HG03439 (cell line): ENCODE results near the gene SMYD4.
"Not testable (repeated sequence)": the region's sequence is repeated elsewhere in the genome, so short reads cannot be mapped to it uniquely, and the experiment has no call there.

ENCODE experiments used
- ATAC-seq: cut with Tn5 transposase; IDR thresholded peaks from one replicate; pipeline ENCODE4 v1.9.1; 2021; ENCODE audit warnings: mild to moderate bottlenecking, moderate library complexity; ENCODE audit not compliant: unreplicated experiment

Gene SMYD4

DNA sequence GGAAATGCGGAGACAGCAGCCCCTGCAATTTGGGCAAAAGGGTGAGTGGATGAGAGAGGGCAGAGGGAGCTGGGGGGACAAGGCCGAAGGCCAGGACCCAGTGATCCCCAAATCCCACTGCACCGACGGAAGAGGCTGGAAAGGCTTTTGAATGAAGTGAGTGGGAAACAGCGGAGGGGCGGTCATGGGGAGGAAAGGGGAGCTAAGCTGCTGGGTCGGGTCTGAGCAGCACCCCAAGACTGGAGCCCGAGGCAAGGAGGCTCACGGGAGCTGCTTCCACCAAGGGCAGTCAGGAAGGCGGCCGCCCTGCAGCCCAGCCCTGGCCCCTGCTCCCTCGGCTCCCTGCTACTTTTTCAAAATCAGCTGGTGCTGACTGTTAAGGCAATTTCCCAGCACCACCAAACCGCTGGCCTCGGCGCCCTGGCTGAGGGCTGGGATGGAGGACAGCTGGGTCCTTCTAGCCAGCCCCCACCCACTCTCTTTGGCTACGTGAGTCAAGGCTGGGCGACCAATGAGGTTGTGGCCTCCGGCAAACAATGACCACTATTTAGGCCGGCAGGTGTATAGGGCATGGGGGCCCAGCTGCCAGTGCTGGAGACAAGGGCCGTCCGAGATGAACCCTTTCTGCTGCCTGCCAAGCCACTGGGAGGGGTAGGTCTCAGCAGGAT lies 67.3 kb downstream of the SMYD4 start:
- no peak for ATAC-seq

DNA sequence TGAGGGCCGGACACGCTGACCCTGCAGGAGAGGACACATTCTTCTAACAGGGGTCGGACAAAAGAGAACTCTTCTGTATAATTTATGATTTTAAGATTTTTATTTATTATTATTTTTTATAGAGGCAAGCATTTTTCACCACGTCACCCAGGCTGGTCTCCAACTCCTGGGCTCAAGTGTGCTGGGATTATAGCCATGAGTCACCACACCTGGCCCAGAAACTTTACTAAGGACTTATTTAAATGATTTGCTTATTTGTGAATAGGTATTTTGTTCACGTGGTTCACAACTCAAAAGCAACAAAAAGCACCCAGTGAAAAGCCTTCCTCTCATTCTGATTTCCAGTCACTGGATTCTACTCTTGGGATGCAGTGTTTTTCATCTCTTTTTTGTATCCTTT lies 70.2 kb downstream of the SMYD4 start:
- no peak for ATAC-seq

DNA sequence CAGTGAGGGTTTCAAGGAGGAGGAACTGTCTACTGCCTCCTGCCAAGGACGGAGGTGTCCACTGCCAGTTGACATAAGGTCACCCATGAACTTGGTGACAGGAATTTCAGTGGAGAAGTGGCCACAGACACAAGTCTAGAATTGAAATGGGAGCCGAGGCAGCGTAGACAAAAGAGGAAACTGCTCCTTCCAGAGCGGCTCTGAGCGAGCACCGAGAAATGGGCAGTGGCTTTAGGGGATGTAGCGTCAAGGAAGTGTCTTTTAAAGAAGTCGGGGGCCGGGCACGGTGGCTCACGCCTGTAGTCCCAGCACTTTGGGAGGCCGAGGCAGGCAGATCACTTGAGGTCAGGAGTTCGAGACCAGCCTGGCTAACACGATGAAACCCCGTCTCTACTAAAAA lies 70.9 kb downstream of the SMYD4 start:
- ATAC-seq: no peak

DNA sequence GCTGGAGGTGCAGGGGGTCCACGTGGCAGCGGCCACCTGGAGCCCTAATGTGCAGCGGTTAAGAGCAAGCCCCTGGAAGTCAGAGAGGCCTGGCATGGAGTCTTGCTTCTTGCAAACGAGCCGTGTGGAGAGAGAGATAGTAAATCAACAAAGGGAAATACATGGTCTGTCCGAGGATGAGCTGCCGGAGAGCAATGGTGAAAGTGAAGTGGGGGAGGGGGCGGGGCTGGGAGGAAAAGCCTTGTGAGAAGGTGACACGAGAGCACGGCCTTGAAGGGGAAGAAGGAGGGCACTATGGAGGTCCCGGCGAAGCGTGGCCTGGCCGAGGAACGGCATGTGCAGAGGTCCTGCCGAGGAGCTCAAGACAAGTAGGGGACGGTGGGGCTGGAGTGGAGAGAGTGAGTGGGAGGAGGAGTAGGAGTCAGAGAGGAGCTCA lies 73.9 kb downstream of the SMYD4 start:
- ATAC-seq: no peak

DNA sequence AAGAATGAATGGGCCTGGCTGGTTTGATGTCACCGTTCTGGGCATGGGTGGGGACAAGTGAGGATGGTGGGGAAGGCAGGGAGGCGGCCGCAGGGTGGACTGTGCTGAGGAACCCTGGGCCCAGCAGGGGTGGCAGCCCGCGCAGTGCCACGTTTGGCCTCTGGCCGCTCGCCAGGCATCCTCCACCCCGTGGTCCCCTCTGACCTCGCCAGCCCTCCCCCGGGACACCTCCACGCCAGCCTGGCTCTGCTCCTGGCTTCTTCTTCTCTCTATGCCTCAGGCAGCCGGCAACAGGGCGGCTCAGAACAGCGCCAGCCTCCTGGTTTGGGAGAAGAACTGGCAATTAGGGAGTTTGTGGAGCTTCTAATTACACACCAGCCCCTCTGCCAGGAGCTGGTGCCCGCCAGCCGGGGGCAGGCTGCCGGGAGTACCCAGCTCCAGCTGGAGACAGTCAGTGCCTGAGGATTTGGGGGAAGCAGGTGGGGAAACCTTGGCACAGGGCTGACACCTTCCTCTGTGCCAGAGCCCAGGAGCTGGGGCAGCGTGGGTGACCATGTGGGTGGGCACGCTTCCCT lies 74.4 kb downstream of the SMYD4 start:
- no peak for ATAC-seq

DNA sequence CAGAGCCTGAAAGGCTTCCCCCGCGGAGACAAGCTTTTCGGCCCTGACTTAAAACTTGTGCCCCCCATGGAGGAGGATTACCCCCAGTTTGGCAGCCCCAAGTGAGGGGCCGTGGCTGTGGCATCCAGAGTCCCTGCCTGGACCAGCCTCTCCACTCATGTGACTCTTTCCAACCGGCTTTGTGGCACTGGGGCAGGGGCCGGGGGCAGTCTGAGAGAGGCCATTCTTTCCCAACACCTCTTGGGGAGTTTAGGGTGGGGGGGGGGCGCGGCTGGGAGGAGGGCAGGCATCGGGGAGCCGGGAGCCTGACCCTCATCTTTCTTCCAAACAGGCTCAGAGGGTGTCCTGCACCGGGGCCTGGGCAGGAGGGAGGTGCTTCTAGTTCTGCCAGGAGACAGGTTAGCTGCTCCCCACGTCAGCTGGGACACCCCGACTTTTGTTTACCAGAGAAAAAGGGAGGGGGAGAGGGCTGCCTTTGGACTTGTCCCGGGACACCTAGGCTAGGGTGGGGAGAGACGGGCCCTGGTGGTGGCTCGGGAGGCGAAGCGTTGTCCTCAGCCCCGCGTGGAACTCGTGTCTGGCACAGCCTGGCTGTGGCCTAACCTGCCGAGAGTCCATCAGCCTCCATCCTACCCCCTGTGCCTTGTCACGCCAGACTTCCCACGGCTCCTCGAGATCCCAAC lies 75.1 kb downstream of the SMYD4 start:
- ATAC-seq: no peak

DNA sequence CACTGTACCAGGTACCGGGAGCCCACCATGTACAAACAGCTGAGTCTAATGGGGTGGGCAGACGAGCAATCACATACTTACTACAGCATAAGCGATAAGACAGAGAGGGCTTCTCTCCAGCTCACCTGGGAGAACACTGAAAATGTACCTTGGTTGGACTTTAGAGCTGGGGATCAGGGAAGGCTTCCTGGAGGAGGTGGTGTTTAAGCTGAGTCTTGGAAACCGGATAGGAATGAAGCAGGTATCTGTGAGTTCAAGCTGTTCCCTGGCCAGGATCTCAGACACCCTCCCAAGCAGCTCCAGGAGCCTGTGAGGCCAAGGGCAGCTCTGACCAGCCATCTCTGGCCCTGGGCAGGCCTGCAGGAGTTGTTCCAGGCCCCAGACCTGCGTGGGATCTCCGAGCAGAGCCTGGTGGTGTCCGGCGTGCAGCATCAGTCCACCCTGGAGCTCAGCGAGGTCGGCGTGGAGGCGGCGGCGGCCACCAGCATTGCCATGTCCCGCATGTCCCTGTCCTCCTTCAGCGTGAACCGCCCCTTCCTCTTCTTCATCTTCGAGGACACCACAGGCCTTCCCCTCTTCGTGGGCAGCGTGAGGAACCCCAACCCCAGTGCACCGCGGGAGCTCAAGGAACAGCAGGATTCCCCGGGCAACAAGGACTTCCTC lies 75.8 kb downstream of the SMYD4 start:
- no peak for ATAC-seq

DNA sequence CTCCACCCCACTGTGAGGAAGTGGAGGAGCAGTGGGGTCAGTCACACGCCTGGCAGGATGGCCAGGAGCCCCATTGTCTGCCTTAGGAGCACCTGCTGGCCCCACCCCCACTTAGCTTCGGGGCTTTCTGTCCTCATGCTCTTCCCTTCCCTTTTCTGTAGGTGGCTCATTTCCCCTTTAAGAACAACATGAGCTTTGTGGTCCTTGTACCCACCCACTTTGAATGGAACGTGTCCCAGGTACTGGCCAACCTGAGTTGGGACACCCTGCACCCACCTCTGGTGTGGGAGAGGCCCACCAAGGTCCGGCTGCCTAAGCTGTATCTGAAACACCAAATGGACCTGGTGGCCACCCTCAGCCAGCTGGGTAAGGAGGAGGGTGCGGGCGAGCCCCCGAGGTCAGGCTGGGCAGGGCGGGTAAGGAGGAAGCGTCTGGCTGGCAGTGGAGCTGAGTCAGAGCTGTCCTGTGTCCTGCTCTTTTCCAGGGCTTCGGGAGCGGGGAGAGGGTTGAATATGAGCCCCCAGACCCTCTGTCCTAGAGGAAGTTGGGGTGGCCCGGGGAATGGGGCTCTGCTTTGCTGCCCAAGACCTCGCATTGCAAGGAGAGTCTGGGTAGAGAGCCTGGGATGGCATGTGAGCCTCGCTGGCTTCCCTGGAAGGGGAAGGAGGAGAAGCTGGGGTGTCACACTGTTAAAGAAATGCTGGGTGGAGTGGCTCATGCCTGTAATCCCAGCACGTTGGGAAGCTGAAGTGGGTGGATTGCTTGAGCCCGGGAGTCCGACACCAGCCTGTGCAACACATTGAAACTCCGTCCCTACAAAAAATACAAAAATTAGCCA lies 77.1 kb downstream of the SMYD4 start:
- no peak for ATAC-seq

DNA sequence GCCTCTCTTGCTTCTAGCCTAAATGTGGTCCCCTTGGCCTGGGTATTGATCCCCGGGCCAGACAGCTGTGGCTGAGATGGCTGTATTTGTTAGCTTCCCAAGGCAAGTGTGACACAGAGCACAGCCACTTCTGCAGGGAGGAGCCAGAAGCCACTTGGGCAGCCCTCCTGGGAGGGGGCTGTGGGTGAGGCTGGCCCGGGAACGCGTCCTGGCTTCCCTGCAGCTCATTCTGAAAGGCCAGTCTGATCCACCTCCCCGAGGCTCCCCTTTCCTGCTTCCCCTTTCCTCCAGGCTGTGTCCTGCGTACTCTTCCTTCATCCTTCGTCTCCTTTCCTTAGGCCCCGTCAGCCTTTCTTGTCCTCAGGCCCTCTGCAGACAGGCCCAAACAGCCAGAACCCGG lies 79.1 kb downstream of the SMYD4 start:
- no peak for ATAC-seq

DNA sequence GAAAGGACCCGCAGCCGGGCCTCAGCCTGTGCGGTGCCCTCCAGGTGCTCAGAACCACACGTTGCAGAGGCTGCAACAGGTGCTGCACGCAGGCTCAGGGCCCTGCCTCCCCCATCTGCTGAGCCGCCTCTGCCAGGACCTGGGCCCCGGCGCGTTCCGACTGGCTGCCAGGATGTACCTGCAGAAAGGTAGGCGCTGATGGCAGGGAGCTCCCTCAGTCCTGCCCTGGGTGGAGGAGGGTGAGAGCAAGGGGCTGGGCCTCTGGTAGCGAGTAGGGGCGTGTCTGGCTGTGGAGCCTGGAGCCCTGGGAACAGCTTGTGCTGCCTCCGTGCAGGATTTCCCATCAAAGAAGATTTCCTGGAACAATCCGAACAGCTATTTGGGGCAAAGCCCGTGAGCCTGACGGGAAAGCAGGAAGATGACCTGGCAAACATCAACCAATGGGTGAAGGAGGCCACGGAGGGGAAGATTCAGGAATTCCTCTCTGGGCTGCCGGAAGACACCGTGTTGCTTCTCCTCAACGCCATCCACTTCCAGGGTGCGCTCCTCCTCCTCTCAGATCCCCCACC lies 82.6 kb downstream of the SMYD4 start:
- no peak for ATAC-seq

DNA sequence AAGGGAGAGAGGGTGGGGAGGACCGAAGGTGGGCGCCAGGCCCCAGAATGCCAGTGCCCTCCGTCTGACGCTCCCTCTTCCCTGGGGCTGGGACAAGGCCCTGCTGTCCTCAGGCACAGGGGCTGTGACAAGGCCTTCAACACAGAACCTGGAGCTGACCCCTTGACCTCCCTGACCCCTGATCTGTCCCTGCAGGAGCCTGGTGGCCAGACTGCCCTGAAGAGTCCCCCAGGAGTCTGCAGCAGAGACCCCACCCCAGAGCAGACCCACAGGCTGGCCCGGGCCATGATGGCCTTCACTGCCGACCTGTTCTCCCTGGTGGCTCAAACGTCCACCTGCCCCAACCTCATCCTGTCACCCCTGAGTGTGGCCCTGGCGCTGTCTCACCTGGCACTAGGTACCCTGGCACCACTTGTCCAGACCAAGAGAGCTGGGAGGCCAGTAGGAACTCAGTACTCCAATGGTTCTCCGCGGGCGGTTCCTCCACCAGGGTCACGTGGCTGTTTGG lies 84.1 kb downstream of the SMYD4 start:
- no peak for ATAC-seq

DNA sequence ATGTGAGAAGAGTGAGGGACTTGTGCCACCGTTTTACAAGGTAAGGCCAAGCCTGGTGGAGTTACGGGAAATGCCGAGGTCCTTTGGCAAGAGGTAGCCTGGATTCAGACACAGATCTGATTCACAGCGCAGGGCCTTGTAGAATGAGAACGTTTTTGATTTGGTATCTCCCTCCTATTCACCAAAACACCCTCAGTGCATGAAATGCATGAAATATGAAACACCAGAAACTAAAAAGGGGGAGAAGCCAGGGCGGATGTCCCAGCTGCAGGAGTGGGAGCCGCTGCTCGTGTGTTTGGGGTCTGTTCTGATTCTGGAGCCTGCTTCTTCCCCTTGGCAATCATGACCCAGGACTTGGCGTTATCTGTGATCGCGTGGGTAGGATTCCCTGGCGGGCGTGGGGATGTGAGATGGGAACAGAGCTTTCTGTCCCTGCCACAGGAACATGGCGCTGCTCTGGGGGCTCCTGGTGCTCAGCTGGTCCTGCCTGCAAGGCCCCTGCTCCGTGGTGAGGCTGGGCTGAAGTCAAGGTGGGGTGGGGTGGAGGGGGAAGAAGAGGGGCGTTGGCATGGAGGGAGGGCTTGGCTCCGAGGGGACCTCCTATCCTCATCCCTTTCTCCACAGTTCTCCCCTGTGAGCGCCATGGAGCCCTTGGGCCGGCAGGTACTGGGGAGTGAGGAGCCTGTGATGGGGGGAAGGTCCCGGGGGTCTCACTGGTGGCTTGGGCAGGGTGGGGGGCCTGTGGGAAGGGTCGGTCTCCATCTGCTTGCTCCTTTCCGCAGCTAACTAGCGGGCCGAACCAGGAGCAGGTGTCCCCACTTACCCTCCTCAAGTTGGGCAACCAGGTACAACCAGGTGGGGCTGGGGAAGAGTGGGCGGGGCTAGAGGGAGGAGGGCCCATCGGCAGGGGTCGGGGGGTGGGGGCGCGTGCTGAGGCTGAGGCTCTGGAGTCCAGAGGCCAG lies 84.9 kb downstream of the SMYD4 start:
- no peak for ATAC-seq

DNA sequence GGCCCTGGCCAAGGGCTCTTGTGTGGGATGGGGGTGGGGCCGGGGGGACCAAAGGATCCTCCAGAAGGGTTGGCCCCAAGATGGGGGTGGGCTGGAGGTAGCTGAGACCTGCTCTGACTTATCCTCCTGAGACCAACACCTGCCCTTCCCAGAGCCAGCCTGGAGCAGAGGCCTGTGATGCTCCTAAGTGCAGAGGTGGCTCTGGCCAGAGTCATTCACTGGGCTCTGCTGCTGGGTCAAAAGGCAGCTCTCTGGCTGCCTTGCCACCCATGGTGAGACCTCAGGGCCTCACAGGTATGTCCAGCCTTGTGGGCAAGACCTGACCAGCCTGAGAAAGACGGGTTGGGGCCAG lies 86.6 kb downstream of the SMYD4 start:
- ATAC-seq: no peak

DNA sequence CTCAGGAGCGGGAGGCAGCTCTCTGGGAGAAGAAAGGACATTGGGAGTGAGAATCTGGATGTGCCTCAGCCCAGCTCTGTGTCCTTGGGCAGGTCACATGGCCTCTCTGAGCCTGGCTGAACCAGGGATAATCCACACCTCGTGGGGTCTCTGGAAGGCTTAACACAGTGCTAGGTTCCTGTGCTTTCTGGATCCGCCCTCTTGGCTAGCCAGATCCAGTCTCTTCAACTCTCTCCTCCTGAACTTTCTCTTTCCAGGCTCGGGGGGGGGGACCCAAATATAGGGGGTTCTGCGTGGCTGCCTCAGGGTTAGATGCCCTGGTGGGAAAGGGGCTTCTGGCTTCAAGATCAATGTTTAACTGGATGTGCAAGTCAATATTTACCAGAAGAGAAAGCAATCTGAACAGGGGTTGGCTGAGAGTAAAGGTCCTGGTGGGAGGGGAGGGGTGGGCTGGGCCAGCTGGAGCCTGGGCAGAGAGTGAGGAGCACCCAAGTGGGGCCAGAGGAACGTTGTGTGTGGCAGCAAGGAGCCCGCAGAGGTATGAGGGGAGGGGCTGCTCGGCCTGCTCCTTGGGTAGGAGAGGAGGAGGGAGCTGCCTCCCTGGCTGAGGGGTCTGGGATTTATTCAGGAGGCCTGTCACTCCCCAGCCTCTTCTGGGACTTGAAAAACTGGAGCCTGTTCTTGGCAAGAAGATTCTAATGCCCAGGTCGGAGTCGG lies 87.2 kb downstream of the SMYD4 start, which contains the start of gene SERPINF2:
Gene SERPINF2 (plus strand): TSS at position 501 of the 717 bp plus-strand sequence. CDS start 2,125 bp downstream, outside the sequence.
- ATAC-seq: no peak

DNA sequence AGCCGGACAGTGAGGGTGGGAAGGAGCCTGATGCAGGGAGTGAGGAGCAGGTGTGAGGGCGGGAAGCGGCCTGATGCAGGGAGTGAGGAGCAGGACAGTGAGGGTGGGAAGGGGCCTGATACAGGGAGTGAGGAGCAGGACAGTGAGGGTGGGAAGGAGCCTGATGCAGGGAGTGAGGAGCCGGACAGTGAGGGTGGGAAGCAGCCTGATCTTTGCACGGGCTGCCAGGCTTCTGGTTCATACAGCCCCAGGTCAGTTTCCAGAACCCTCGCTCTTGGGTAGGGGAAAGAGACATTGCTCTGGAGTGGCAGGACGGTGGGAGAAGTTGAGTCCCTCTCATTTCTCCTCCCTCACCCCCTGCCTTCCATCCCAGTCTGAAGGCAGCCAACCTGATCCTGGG lies 87.8 kb downstream of the SMYD4 start:
- not testable (repeated sequence) for ATAC-seq

DNA sequence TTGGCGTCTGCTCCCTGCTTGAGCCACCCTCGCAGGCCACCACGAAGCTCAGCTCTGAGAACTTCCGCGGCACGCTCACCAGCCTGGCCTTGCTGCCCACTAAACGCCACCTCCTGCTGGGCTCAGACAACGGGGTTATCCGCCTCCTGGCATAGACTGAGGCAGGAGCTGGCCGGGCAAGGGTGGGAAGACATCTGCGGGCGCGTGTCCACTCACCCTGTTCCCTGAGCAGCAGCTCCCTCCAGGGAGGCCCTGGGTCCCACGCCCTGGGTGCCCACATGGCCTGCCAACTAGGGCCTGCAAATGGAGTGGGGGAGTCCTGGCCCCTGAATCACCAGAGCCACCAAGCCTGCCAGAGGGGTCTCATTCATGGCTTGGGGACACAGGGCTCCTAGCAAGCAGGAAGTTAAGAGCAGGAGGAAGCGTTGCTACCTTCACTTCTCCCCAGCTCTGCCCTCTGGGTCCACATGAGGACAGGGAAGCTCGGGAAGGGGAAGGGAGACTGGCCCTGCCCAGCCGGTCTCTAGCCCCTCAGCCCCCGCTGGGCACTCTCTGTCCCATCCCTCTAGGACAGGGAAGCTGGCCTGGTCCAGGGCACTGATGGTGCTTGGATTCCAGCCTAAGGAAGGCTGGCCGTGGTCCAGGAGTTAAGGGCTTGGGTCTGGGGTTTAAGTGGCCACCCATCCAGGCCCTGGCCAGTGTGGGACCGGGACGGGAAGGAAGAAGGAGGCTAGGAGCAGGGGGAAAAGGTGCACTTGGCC lies 92.0 kb downstream of the SMYD4 start:
- no peak for ATAC-seq

DNA sequence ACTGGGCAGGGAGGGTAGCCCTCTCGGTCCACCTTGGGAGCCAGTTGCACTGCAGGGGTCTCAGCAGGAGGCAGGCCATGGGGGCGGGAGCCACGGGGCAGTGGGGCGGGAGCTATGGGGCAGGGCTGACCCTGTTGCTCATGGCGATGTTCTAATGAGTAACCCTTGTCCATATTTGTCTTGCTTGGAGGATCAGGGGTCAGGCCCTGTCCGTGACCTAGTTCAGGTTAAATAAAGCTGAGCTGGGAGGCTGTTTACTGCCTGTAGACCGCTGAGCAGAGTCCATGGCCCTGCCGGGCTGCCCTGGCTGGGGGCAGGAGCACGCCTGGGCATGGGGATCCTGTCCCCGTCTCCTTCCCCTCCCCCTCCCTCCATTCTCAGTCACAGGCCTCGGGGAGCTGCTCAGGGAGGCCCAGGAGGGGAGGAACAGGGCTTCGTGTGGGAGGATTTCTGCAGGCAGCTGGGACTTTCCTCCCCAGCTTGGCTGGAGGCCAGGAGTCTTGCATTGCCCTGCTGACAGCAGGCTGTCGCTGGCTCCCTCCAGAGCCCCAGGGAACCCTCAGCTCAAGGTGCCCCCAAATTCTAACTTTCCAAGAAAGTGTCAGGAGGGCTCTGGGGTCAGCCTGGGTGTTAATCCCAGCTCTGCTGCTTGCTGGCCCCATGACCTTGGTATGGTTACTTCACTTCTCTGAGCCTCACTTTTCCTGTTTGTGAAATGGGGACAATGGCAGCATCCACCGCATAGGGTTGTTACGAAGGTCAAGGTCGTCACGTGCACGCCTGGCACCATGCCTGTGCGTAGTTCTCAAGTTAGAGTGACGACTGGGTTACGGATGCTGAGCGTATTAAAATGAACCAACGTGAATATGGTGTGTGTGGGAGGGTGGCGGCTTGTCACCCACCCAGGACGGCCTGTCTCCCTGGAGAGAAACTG lies 93.1 kb downstream of the SMYD4 start:
- no peak for ATAC-seq
